Prostate gland (tissue), 2 donors: ENCODE results near the gene PADI2. TPM values are rescaled to one million over a fixed set of nuclear protein-coding genes. Genes with fewer than 3 reads are reported as not detected.

Experiments used
- DNase-seq: peaks from one replicate; pipeline ENCODE4 v3.0.0-alpha.2; 2019; ENCODE audit warnings: low spot score
- H3K27ac ChIP-seq, 2 donors: fragments of 200-600 bp; sonication (generic); 2 replicates each; pipeline ENCODE4 v1.5.1; 2017 to 2019
- H3K27me3 ChIP-seq: fragments of 200-600 bp; sonication (generic); replicated peaks from 2 replicates; pipeline ENCODE4 v1.5.1; 2019; ENCODE audit not compliant: insufficient read depth
- H3K36me3 ChIP-seq, 2 donors: fragments of 200-600 bp; sonication (generic); 1 replicate in 1 of 2; 2 replicates in 1 of 2; pipeline versions ENCODE4 v1.5.1 to v1.8.1; 2017 to 2019
- H3K4me1 ChIP-seq: fragments of 200-600 bp; sonication (generic); replicated peaks from 2 replicates; pipeline ENCODE4 v1.5.1; 2019
- H3K4me3 ChIP-seq, 2 donors: fragments of 200-600 bp; sonication (generic); 2 replicates each; pipeline ENCODE4 v1.5.1; 2017 to 2019
- H3K9me3 ChIP-seq: fragments of 200-600 bp; sonication (generic); 2 replicates; pipeline ENCODE4 v1.5.1; 2017
- POLR2A ChIP-seq: fragments of 450-650 bp; IDR thresholded peaks from one replicate; pipeline ENCODE4 v1.6.1; 2016; ENCODE audit warnings: antibody characterized with exemption, mild to moderate bottlenecking
- POLR2AphosphoS5 ChIP-seq: sonication (generic); formaldehyde crosslinking; IDR thresholded peaks from one replicate; pipeline ENCODE4 v1.6.1; 2017; ENCODE audit warnings: antibody characterized with exemption
- WGBS: methylation state at CpG from one replicate; pipeline ENCODE4 v1.1.5; 2018; 5-methylcytosine and 5-hydroxymethylcytosine counted together
- intact Hi-C: fragments of 100-400 bp; cut with DNase I; formaldehyde crosslinking; loops from one replicate; pipeline ENCODE4 v1.14.2; 2022
- total RNA-seq, 2 donors: library from RNA; depleted of rRNA; stranded (reverse); fragments of >200 nt; gene quantifications; one replicate each; pipeline ENCODE4 v1.1.0, GENCODE V29; 2016
- TF ChIP-seq, protein P1 (sequence below), 4 experiments: fragments of 200-600 bp in 2 of 4; fragments of 450-650 bp in 2 of 4; sonication (generic) in 2 of 4; IDR thresholded peaks; 1 replicate in 3 of 4; 2 replicates in 1 of 4; pipeline ENCODE4 v1.5.1; 2016 to 2019; ENCODE audit warnings: antibody characterized with exemption in 4 of 4, mild to moderate bottlenecking in 2 of 4, moderate library complexity in 2 of 4

PADI2 gene
- total RNA-seq, 2 donors from 2014 or later: 1.1 to 5.0 TPM

DNA sequence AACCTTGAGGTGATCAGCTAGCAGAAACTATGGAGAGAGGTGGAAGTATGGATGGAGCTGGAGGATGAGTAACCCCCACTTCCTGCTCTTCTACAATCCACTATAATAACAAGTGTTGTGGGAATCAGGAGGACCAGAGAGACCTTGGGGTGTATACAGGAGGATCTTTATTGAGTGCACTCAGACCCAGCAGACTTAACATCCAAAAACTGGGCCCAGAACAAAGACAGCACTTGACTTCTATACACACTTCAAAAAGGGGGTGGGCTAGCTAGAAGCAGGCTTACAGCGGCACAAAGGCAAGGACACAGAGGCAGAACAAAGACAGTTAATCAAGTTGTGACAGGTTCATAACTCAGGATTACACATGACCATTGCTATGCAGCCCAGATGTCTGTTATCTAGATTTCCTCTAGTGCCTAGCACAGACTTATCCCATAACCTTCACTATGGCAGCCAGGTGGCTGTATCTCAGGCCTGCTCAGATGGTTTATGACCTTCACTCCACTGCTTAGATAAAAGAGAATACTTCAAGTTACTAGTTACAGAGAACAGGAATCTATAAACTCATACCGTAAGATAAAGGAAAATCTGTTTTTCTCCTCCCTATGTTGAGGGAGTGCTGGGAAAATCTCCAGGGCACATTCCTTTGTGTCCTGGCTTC is 36.1 kb upstream of the PADI2 start:
- intact Hi-C loops: no loop called here
- H3K4me1 ChIP-seq: no peaks in the 10 kb centered on the region
- TF ChIP-seq POLR2A (no peak), POLR2AphosphoS5 (no peak)
- TF ChIP-seq, protein P1, sequence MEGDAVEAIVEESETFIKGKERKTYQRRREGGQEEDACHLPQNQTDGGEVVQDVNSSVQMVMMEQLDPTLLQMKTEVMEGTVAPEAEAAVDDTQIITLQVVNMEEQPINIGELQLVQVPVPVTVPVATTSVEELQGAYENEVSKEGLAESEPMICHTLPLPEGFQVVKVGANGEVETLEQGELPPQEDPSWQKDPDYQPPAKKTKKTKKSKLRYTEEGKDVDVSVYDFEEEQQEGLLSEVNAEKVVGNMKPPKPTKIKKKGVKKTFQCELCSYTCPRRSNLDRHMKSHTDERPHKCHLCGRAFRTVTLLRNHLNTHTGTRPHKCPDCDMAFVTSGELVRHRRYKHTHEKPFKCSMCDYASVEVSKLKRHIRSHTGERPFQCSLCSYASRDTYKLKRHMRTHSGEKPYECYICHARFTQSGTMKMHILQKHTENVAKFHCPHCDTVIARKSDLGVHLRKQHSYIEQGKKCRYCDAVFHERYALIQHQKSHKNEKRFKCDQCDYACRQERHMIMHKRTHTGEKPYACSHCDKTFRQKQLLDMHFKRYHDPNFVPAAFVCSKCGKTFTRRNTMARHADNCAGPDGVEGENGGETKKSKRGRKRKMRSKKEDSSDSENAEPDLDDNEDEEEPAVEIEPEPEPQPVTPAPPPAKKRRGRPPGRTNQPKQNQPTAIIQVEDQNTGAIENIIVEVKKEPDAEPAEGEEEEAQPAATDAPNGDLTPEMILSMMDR (IDR thresholded peaks at IDR 0.05): no peak
- H3K4me3 ChIP-seq: no peak overlapping the region
- H3K9me3 ChIP-seq: no peaks in the 10 kb centered on the region
- WGBS: 4% methylated on average over 2 of the region's 2 CpGs
- H3K36me3 ChIP-seq: no peaks in the 10 kb centered on the region
- no peak overlapping the region for H3K27ac ChIP-seq
- H3K27me3 ChIP-seq: no peaks in the 10 kb centered on the region
- no peak for DNase-seq

DNA sequence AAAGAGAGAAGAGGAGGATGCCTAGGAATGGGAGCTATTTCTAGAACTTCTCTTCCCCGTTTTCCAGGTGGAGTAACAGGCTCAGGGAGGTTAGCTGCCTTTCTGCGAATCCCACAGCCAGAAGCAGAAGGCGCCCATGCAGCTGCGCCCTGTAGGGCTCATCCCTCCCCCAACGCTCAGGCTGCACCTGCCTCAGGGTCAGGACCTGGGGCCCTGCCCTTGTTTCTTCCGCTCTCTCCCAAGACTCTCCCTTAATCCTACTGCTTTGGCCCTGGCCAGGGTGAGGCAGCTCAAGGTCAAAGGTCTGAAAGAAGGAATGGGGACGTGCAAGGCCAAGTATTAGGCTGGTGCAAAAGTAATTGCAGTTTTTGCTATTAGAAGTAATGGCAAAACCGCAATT is 30.5 kb upstream of the PADI2 start:
- no peak for DNase-seq
- no peak overlapping the region for H3K4me3 ChIP-seq
- no peaks in the 10 kb centered on the region for H3K36me3 ChIP-seq
- H3K27ac ChIP-seq: no peak overlapping the region
- peaks cover 12% of the 10 kb centered on the region for H3K27me3 ChIP-seq
- WGBS: 73% methylated on average over 8 of the region's 8 CpGs
- intact Hi-C loops: no loop called here
- H3K4me1 ChIP-seq: no peaks in the 10 kb centered on the region
- no peaks in the 10 kb centered on the region for H3K9me3 ChIP-seq
- TF ChIP-seq, protein P1 (IDR thresholded peaks at IDR 0.05): no peak
- TF ChIP-seq POLR2AphosphoS5 (no peak), POLR2A (no peak)

DNA sequence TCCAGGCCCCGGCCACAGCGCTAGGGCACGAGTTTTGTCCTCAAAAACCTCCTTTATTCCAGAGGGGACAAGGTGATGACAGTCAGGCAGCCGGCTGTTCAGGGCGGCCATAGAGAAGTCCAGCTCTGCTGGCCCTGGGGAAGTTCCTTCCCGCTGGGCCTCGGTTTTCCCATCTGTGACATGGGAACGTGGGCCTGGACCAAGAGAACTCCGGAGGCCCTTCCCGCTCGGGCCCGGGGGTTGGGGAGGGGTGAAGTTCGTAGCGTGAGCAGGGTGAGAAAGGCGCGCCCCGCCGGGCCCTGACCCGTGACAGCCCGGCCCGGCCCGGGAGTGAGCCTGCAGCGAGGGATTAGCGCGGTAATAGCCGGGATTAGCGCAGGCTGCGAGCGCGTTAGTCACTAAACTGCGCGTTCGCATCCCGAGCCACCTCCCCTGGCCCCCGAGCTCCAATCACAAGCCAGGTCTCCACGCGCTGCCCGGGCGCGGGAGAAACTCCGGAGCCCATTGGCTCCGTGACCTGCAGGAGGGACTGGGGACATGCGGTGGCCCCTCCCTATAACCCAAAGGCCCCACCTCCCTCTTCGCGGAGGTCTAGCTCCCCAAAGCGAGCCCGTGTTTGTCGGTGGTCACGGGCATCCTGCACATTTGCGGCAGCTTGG is 29.8 kb upstream of the PADI2 start:
- peaks cover 12% of the 10 kb centered on the region for H3K27me3 ChIP-seq
- no peak overlapping the region for H3K4me3 ChIP-seq
- H3K9me3 ChIP-seq: no peaks in the 10 kb centered on the region
- no peak overlapping the region for H3K27ac ChIP-seq
- intact Hi-C loops: no loop called here
- no peaks in the 10 kb centered on the region for H3K4me1 ChIP-seq
- 32% methylated on average over 49 of the region's 50 CpGs for WGBS
- H3K36me3 ChIP-seq: no peaks in the 10 kb centered on the region
- no peak for TF ChIP-seq POLR2AphosphoS5
- TF ChIP-seq, protein P1 (IDR thresholded peaks at IDR 0.05): no peak
- no peak for TF ChIP-seq POLR2A
- no peak for DNase-seq

DNA sequence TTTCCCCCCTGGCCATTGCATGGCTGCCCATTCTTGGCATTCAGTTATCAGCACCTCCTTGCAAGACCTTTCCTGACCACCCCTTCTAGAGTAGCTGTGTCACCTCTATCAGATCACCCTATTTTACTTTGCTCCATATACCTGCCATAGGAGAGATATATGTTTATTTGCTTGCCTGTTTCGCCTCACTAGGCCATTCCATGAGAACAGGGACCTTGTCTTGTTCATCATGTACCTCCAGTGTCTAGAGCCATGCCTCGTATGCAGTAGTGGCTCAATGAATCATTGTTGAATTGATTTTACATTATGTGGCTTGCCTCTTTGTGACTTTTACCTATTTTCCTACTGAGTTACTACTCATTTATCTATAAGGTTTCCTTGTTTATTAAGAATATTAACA is 26.4 kb upstream of the PADI2 start:
- Histone ChIP-seq H3K4me3 (no peak overlapping the region), H3K27ac (no peak overlapping the region), H3K9me3 (no peaks in the 10 kb centered on the region), H3K36me3 (no peaks in the 10 kb centered on the region), H3K4me1 (no peaks in the 10 kb centered on the region), H3K27me3 (peaks cover 12% of the 10 kb centered on the region)
- TF ChIP-seq, protein P1 (IDR thresholded peaks at IDR 0.05): no peak
- TF ChIP-seq POLR2AphosphoS5 (no peak), POLR2A (no peak)
- no peak for DNase-seq
- WGBS: 81% methylated on average over 2 of the region's 2 CpGs
- intact Hi-C loops: no loop called here

DNA sequence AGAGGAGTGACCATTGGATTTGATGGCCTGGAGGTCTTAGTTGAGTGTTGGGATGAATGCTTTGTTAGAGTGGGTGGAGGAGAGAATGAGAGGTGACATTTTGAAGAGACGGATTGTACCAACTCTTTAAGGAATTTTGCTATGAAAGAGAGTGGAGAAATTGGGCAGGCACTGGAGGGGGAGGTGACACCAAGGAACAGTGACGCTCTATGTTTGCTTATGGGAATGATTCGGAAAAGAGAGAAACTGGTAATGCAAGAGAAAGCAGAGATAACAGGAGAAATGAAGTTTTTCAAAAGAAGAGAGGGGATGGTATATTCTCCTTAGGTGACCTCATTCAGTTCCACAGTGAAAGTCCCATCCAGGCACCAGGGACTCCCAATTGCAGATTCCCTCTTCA is 24.5 kb upstream of the PADI2 start:
- no peak for DNase-seq
- H3K27me3 ChIP-seq: peaks cover 3% of the 10 kb centered on the region
- H3K4me3 ChIP-seq: no peak overlapping the region
- H3K27ac ChIP-seq: no peak overlapping the region
- no peaks in the 10 kb centered on the region for H3K9me3 ChIP-seq
- H3K36me3 ChIP-seq: no peaks in the 10 kb centered on the region
- no peaks in the 10 kb centered on the region for H3K4me1 ChIP-seq
- 71% methylated on average over 3 of the region's 3 CpGs for WGBS
- intact Hi-C loops: no loop called here
- TF ChIP-seq, protein P1 (IDR thresholded peaks at IDR 0.05): no peak
- no peak for TF ChIP-seq POLR2AphosphoS5
- no peak for TF ChIP-seq POLR2A
